NCI-H2227 (cell line): ENCODE results near the gene SH3RF2.
"Not testable (repeated sequence)": the region's sequence is repeated elsewhere in the genome, so short reads cannot be mapped to it uniquely, and the experiment has no call there.

Experiments
- DNase-seq: peaks from one replicate; lab custom pipeline; 2025; ENCODE audit not compliant: unreplicated experiment; lab: John Stamatoyannopoulos, UW

The SH3RF2 gene

GRCh38 chr5:145978708-145979107 lies 42.3 kb downstream of the SH3RF2 start:
- DNase-seq = peak; percentile 4

- DNase-seq = no peak
These were observed 43.2 kb downstream of the SH3RF2 start for GRCh38 chr5:145979270-145980223.

GRCh38 chr5:145980259-145980658 lies 43.9 kb downstream of the SH3RF2 start:
- no peak for DNase-seq

- DNase-seq = no peak
These were observed 44.3 kb downstream of the SH3RF2 start for GRCh38 chr5:145980718-145981117.

- no peak for DNase-seq
These were observed 45.5 kb downstream of the SH3RF2 start for GRCh38 chr5:145981589-145982571.

- DNase-seq = no peak
These were observed 46.4 kb downstream of the SH3RF2 start for GRCh38 chr5:145982572-145983318.

- DNase-seq = no peak
These were observed 47.1 kb downstream of the SH3RF2 start for GRCh38 chr5:145983446-145983845.

GRCh38 chr5:145984072-145984471 lies 47.7 kb downstream of the SH3RF2 start:
- DNase-seq = no peak

- no peak for DNase-seq
These were observed 51.5 kb downstream of the SH3RF2 start for GRCh38 chr5:145987856-145988255.

- DNase-seq = no peak
These were observed 52.6 kb downstream of the SH3RF2 start for GRCh38 chr5:145988993-145989392.

- DNase-seq = no peak
These were observed 53.0 kb downstream of the SH3RF2 start for GRCh38 chr5:145989428-145989827.

GRCh38 chr5:145990170-145990569 lies 53.8 kb downstream of the SH3RF2 start:
- DNase-seq = no peak

GRCh38 chr5:145991044-145991575 lies 54.7 kb downstream of the SH3RF2 start:
- no peak for DNase-seq

- DNase-seq = not testable (repeated sequence)
These were observed 57.2 kb downstream of the SH3RF2 start for GRCh38 chr5:145993538-145993937.

GRCh38 chr5:145996135-145996534 lies 59.8 kb downstream of the SH3RF2 start:
- no peak for DNase-seq

GRCh38 chr5:145999208-145999607 lies 62.8 kb downstream of the SH3RF2 start:
- no peak for DNase-seq

GRCh38 chr5:146000072-146000471 lies 63.7 kb downstream of the SH3RF2 start:
- no peak for DNase-seq

- DNase-seq = no peak
These were observed 65.3 kb downstream of the SH3RF2 start for GRCh38 chr5:146001544-146002190.

GRCh38 chr5:146002491-146002890 lies 66.1 kb downstream of the SH3RF2 start:
- no peak for DNase-seq

- DNase-seq = no peak
These were observed 67.5 kb downstream of the SH3RF2 start for GRCh38 chr5:146003852-146004251.
